WTC11 (cell line): ENCODE results near the gene PRMT9. TPM values are rescaled to one million over a fixed set of nuclear protein-coding genes. Genes with fewer than 3 reads are reported as not detected.

Source experiments
- ATAC-seq: fragments of 200-7000 bp; cut with Tn5 transposase; 2 replicates; pipeline ENCODE4 v1.10.0; 2021; ENCODE audit warnings: mild to moderate bottlenecking, moderate library complexity
- CTCF ChIA-PET: fragments of 300-600 bp; sonication (Branson Sonifier 250); formaldehyde crosslinking; loops from one replicate; lab custom pipeline; 2021; ENCODE audit warnings: antibody characterized with exemption; lab: Charles Lee
- POLR2A ChIA-PET: fragments of 350-600 bp; sonication (Branson Sonifier 250); formaldehyde crosslinking; loops from one replicate; lab custom pipeline; 2021; ENCODE audit warnings: antibody characterized with exemption; lab: Charles Lee
- DNase-seq: peaks from one replicate; pipeline ENCODE4 v3.0.0; 2021; ENCODE audit warnings: low spot score
- H3K27ac Mint-ChIP-seq: 2 replicates; pipeline ENCODE4 v1.8.0; 2021; ENCODE audit warnings: mixed read lengths
- H3K27me3 Mint-ChIP-seq: 2 replicates; pipeline ENCODE4 v1.8.0; 2021; ENCODE audit warnings: low read depth, mild to moderate bottlenecking, moderate library complexity, mixed read lengths
- H3K36me3 Mint-ChIP-seq: 2 replicates; pipeline ENCODE4 v1.8.0; 2021; ENCODE audit warnings: mixed read lengths
- H3K4me1 Mint-ChIP-seq: 2 replicates; pipeline ENCODE4 v1.8.0; 2022; ENCODE audit warnings: mixed read lengths
- H3K4me3 Mint-ChIP-seq: 2 replicates; pipeline ENCODE4 v1.8.0; 2021; ENCODE audit warnings: mild to moderate bottlenecking, moderate library complexity, mixed read lengths
- H3K9me3 Mint-ChIP-seq: 2 replicates; pipeline ENCODE4 v1.8.0; 2021; ENCODE audit warnings: mixed read lengths
- CREB1 ChIP-seq: sonication (generic); formaldehyde crosslinking; IDR thresholded peaks from 2 replicates; pipeline ENCODE4 v1.8.0; 2023; ENCODE audit warnings: mild to moderate bottlenecking, missing genetic modification reagents
- FOXP1 ChIP-seq: sonication (generic); formaldehyde crosslinking; IDR thresholded peaks from 2 replicates; pipeline ENCODE4 v1.8.0; 2022; ENCODE audit warnings: missing genetic modification reagents, mild to moderate bottlenecking, moderate library complexity, borderline replicate concordance
- MXD4 ChIP-seq: fragments of 250-450 bp; sonication (Bioruptor Pico); IDR thresholded peaks from 2 replicates; pipeline ENCODE4 v1.8.0; 2021; ENCODE audit warnings: mild to moderate bottlenecking, moderate library complexity, borderline replicate concordance
- MYBL2 ChIP-seq: sonication (generic); formaldehyde crosslinking; IDR thresholded peaks from 2 replicates; pipeline ENCODE4 v1.8.1; 2023; ENCODE audit warnings: mild to moderate bottlenecking, moderate library complexity, missing genetic modification reagents
- OVOL2 ChIP-seq: fragments of 250-450 bp; sonication (Bioruptor Pico); IDR thresholded peaks from 2 replicates; pipeline ENCODE4 v1.9.0; 2021; ENCODE audit warnings: mild to moderate bottlenecking, borderline replicate concordance
- SMAD3 ChIP-seq: sonication (generic); formaldehyde crosslinking; IDR thresholded peaks from 2 replicates; pipeline ENCODE4 v1.8.0; 2022; ENCODE audit warnings: missing genetic modification reagents, mild to moderate bottlenecking, borderline replicate concordance
- TCF7 ChIP-seq: sonication (generic); formaldehyde crosslinking; IDR thresholded peaks from 2 replicates; pipeline ENCODE4 v1.8.0; 2022; ENCODE audit warnings: mild to moderate bottlenecking, low read depth, missing genetic modification reagents, moderate library complexity
- TEAD1 ChIP-seq: sonication (generic); formaldehyde crosslinking; IDR thresholded peaks from 2 replicates; pipeline ENCODE4 v1.8.0; 2022; ENCODE audit warnings: mild to moderate bottlenecking, missing genetic modification reagents
- ZNF138 ChIP-seq: sonication (generic); formaldehyde crosslinking; conservative IDR thresholded peaks from 2 replicates; pipeline ENCODE4 v1.8.1; 2022; ENCODE audit warnings: mild to moderate bottlenecking, moderate library complexity, missing genetic modification reagents
- ZNF396 ChIP-seq: fragments of 250-450 bp; sonication (Bioruptor Pico); IDR thresholded peaks from 2 replicates; pipeline ENCODE4 v1.8.0; 2021; ENCODE audit warnings: mild to moderate bottlenecking, moderate library complexity, borderline replicate concordance
- ZNF423 ChIP-seq: fragments of 250-450 bp; sonication (Bioruptor Pico); IDR thresholded peaks from 2 replicates; pipeline ENCODE4 v2.1.2; 2022; ENCODE audit warnings: mild to moderate bottlenecking, moderate library complexity
- total RNA-seq: library from RNA; stranded (reverse); gene quantifications from 3 replicates; pipeline ENCODE4 v1.2.3, GENCODE V29; 2021
- TF ChIP-seq, protein P1 (sequence below): sonication (generic); formaldehyde crosslinking; IDR thresholded peaks from 2 replicates; pipeline ENCODE4 v1.8.0; 2022; ENCODE audit warnings: mild to moderate bottlenecking, missing genetic modification reagents
- TF ChIP-seq, protein P2 (sequence below): sonication (generic); formaldehyde crosslinking; IDR thresholded peaks from 2 replicates; pipeline ENCODE4 v1.8.1; 2023; ENCODE audit warnings: mild to moderate bottlenecking, moderate library complexity, missing genetic modification reagents
- TF ChIP-seq, protein P3 (sequence below): fragments of 250-450 bp; sonication (Bioruptor Pico); conservative IDR thresholded peaks from 2 replicates; pipeline ENCODE4 v1.9.0; 2021; ENCODE audit warnings: mild to moderate bottlenecking
- TF ChIP-seq, protein P4 (sequence below): sonication (generic); formaldehyde crosslinking; IDR thresholded peaks from 2 replicates; pipeline ENCODE4 v1.8.1; 2022; ENCODE audit warnings: low read depth, mild to moderate bottlenecking, moderate library complexity, missing genetic modification reagents, borderline replicate concordance
- TF ChIP-seq, protein P5 (sequence below): fragments of 250-450 bp; sonication (Bioruptor Pico); IDR thresholded peaks from 2 replicates; pipeline ENCODE4 v1.9.0; 2021; ENCODE audit warnings: moderate library complexity, mild to moderate bottlenecking, inconsistent platforms, borderline replicate concordance
- TF ChIP-seq, protein P6 (sequence below): sonication (generic); formaldehyde crosslinking; IDR thresholded peaks from 2 replicates; pipeline ENCODE4 v1.8.1; 2022; ENCODE audit warnings: mild to moderate bottlenecking, moderate library complexity, missing genetic modification reagents
- TF ChIP-seq, protein P7 (sequence below): fragments of 250-450 bp; sonication (Bioruptor Pico); IDR thresholded peaks from 2 replicates; pipeline ENCODE4 v1.9.0; 2021; ENCODE audit warnings: mild to moderate bottlenecking, borderline replicate concordance
- TF ChIP-seq, protein P8 (sequence below): sonication (generic); formaldehyde crosslinking; IDR thresholded peaks from 2 replicates; pipeline ENCODE4 v1.8.1; 2022; ENCODE audit warnings: missing genetic modification reagents, borderline replicate concordance

Gene PRMT9
- total RNA-seq, 1 experiment from 2014 or later = 11.4 TPM

DNA sequence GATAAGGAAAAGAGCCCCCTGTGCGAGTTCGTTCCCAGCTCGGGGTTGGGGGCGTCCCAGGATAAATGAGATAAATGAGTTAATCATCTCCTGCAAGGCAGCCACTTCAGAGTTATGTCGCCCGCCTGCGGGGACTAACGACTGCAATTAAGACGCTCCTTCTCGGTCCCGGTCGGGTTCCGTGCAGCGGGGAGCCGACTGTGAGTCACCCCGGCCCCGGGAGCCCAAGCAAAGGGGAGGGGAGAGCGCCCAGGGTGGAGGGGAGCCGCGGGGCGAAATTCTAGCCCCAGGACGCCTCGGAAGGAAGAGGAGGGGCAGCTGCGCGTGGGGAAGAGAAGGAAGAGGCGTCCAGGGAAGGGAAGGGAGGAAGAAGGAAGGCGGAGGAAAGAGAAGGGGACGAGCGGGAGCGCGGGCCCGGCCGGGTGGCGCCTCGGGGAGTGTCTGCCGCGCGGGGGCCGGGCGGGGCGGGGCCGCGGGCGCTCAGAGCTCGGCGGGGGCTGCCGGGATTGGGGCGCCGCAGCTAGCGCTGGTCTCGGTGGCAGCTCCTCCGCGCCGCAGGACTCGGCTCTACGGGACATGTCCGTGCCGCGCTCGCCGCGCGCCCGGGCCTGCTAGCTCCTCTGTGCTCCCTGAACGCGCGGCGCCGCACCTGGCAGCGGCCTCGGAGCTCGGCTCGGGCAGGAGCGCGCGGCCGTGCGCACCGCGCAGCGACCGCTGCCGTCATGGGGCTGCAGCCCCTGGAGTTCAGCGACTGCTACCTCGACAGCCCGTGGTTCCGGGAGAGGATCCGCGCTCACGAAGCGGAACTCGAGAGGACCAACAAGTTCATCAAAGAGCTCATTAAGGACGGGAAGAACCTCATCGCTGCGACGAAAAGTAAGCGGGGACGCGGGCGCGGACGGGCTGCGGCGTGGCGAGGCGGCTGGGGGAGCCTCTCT, 47.9 kb upstream of the PRMT9 start, which contains the start of gene ARHGAP10 (continued):
- TF ChIP-seq, protein P1, sequence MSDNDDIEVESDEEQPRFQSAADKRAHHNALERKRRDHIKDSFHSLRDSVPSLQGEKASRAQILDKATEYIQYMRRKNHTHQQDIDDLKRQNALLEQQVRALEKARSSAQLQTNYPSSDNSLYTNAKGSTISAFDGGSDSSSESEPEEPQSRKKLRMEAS (CRISPR knock-in tag) = 0 out of 2 replicates have a peak, but pooled peaks have one; percentile 3
- TF ChIP-seq SMAD3 (CRISPR knock-in tag) = 0 out of 2 replicates have a peak, but pooled peaks have one; percentile 43
- peak; percentile 79 for TF ChIP-seq ZNF423 (CRISPR knock-in tag)
- TF ChIP-seq FOXP1 = peak; percentile 22; the same call in 1 of the 2 replicates
- TF ChIP-seq, protein P2, sequence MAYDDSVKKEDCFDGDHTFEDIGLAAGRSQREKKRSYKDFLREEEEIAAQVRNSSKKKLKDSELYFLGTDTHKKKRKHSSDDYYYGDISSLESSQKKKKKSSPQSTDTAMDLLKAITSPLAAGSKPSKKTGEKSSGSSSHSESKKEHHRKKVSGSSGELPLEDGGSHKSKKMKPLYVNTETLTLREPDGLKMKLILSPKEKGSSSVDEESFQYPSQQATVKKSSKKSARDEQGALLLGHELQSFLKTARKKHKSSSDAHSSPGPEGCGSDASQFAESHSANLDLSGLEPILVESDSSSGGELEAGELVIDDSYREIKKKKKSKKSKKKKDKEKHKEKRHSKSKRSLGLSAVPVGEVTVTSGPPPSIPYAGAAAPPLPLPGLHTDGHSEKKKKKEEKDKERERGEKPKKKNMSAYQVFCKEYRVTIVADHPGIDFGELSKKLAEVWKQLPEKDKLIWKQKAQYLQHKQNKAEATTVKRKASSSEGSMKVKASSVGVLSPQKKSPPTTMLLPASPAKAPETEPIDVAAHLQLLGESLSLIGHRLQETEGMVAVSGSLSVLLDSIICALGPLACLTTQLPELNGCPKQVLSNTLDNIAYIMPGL (CRISPR knock-in tag) = peak; percentile 34; the same call in 1 of the 2 replicates
- TF ChIP-seq TEAD1 (CRISPR knock-in tag) = 0 out of 2 replicates have a peak, but pooled peaks have one; percentile 6
- TF ChIP-seq, protein P3, sequence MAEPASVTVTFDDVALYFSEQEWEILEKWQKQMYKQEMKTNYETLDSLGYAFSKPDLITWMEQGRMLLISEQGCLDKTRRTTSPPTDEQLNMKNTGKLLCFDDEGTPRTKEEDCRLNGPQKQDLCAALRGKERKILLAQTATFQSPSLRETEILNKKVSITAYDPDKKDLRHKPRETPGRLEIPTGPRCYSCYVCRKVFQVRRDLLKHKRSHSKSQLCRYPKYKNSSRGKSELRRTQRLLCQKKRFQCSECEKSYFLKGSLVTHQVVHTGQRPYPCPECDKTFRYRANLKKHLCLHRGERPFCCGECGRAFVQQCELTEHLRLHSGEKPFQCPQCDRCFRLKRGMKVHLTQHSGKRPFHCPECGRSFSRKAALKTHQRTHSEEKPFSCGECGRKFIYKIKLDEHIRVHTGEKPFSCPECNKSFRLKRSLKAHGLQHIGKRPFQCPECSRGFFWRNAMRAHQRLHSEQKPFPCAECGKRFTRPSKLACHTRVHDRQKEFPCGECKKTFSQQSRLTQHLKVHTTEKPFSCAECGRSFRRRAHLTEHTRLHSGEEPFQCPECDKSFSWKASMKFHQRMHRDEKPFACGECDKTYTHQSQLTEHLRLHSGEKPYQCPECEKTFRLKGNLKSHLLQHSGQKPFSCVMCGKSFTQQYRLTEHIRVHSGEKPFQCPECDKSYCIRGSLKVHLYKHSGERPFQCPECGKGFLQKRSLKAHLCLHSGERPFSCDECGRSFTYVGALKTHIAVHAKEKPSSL (CRISPR knock-in tag) = no peak
- TF ChIP-seq CREB1 (CRISPR knock-in tag) = no peak

DNA sequence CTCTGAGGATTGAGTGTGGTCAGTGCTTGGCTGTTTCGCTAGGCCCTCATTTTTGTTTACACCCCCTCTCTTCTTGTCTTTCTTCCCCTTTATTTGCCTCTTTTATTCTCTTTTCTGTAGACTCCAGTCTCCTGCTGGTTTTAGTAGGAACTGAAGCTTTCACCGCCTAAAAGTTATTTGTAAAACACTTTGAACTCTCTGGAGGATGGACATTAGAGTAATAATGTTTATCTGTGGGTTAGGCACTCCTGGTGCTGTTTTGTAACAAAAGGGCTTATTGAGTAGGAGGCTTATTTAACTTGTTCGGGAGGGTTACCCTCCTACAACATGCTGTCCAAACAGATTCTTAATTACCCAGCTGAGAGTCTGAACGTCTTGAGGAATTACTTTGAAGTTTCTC, 46.4 kb upstream of the PRMT9 start:
- Mint-ChIP-seq H3K9me3 (no peaks in the 10 kb centered on the region), H3K36me3 (no peaks in the 10 kb centered on the region), H3K4me3 (peak overlapping the region; percentile 83), H3K27ac (no peak overlapping the region), H3K4me1 (peaks cover 32% of the 10 kb centered on the region), H3K27me3 (peaks cover 76% of the 10 kb centered on the region)
- CTCF ChIA-PET = interaction anchor here (2.3 kb wide), 1 partner anchor 137 kb away, joined by 13 read pairs; no protein-coding TSS in a partner anchor
- no peak for DNase-seq
- no peak for ATAC-seq
- POLR2A ChIA-PET = interaction anchor here (1.6 kb wide), 1 partner anchor 47 kb away, joined by 5 read pairs; the partner anchor contains the start of gene PRMT9
- TF ChIP-seq, protein P4, sequence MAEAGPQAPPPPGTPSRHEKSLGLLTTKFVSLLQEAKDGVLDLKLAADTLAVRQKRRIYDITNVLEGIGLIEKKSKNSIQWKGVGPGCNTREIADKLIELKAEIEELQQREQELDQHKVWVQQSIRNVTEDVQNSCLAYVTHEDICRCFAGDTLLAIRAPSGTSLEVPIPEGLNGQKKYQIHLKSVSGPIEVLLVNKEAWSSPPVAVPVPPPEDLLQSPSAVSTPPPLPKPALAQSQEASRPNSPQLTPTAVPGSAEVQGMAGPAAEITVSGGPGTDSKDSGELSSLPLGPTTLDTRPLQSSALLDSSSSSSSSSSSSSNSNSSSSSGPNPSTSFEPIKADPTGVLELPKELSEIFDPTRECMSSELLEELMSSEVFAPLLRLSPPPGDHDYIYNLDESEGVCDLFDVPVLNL = no peak
- TF ChIP-seq TCF7 (CRISPR knock-in tag) (no peak), MYBL2 (CRISPR knock-in tag) (no peak), MXD4 (no peak), OVOL2 (CRISPR knock-in tag) (no peak), ZNF396 (CRISPR knock-in tag) (no peak), ZNF138 (CRISPR knock-in tag) (no peak)
- TF ChIP-seq, protein P1 (CRISPR knock-in tag) = no peak
- TF ChIP-seq, protein P5, sequence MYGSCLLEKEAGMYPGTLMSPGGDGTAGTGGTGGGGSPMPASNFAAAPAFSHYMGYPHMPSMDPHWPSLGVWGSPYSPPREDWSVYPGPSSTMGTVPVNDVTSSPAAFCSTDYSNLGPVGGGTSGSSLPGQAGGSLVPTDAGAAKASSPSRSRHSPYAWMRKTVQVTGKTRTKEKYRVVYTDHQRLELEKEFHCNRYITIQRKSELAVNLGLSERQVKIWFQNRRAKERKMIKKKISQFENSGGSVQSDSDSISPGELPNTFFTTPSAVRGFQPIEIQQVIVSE (CRISPR knock-in tag) = no peak
- TF ChIP-seq, protein P6, sequence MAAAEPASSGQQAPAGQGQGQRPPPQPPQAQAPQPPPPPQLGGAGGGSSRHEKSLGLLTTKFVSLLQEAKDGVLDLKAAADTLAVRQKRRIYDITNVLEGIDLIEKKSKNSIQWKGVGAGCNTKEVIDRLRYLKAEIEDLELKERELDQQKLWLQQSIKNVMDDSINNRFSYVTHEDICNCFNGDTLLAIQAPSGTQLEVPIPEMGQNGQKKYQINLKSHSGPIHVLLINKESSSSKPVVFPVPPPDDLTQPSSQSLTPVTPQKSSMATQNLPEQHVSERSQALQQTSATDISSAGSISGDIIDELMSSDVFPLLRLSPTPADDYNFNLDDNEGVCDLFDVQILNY (CRISPR knock-in tag) = no peak
- TF ChIP-seq, protein P7, sequence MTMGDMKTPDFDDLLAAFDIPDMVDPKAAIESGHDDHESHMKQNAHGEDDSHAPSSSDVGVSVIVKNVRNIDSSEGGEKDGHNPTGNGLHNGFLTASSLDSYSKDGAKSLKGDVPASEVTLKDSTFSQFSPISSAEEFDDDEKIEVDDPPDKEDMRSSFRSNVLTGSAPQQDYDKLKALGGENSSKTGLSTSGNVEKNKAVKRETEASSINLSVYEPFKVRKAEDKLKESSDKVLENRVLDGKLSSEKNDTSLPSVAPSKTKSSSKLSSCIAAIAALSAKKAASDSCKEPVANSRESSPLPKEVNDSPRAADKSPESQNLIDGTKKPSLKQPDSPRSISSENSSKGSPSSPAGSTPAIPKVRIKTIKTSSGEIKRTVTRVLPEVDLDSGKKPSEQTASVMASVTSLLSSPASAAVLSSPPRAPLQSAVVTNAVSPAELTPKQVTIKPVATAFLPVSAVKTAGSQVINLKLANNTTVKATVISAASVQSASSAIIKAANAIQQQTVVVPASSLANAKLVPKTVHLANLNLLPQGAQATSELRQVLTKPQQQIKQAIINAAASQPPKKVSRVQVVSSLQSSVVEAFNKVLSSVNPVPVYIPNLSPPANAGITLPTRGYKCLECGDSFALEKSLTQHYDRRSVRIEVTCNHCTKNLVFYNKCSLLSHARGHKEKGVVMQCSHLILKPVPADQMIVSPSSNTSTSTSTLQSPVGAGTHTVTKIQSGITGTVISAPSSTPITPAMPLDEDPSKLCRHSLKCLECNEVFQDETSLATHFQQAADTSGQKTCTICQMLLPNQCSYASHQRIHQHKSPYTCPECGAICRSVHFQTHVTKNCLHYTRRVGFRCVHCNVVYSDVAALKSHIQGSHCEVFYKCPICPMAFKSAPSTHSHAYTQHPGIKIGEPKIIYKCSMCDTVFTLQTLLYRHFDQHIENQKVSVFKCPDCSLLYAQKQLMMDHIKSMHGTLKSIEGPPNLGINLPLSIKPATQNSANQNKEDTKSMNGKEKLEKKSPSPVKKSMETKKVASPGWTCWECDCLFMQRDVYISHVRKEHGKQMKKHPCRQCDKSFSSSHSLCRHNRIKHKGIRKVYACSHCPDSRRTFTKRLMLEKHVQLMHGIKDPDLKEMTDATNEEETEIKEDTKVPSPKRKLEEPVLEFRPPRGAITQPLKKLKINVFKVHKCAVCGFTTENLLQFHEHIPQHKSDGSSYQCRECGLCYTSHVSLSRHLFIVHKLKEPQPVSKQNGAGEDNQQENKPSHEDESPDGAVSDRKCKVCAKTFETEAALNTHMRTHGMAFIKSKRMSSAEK (CRISPR knock-in tag) = no peak
- TF ChIP-seq, protein P8, sequence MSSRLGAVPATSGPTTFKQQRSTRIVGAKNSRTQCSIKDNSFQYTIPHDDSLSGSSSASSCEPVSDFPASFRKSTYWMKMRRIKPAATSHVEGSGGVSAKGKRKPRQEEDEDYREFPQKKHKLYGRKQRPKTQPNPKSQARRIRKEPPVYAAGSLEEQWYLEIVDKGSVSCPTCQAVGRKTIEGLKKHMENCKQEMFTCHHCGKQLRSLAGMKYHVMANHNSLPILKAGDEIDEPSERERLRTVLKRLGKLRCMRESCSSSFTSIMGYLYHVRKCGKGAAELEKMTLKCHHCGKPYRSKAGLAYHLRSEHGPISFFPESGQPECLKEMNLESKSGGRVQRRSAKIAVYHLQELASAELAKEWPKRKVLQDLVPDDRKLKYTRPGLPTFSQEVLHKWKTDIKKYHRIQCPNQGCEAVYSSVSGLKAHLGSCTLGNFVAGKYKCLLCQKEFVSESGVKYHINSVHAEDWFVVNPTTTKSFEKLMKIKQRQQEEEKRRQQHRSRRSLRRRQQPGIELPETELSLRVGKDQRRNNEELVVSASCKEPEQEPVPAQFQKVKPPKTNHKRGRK (CRISPR knock-in tag) = no peak
